K562 (cell line): ENCODE results near the gene ZDHHC14. TPM values are rescaled to one million over a fixed set of nuclear protein-coding genes. Genes with fewer than 3 reads are reported as not detected.

ENCODE experiments used
- DMBX1 ChIP-seq: fragments of 250-450 bp; sonication (Bioruptor Pico); IDR thresholded peaks from 2 replicates; pipeline ENCODE4 v1.8.0; 2022; ENCODE audit warnings: inconsistent platforms, mild to moderate bottlenecking, moderate library complexity, borderline replicate concordance
- ETS2 ChIP-seq: IDR thresholded peaks from 2 replicates; pipeline ENCODE4 v1.6.1; 2016; ENCODE audit warnings: borderline replicate concordance, missing genetic modification characterization, mild to moderate bottlenecking, moderate library complexity, missing compliant biosample characterization; ENCODE audit not compliant: poor library complexity, severe bottlenecking
- HDGF ChIP-seq: fragments of 450-650 bp; IDR thresholded peaks from 2 replicates; pipeline ENCODE4 v1.6.1; 2016
- HSF4 ChIP-seq: fragments of 250-450 bp; sonication (Bioruptor Pico); IDR thresholded peaks from 2 replicates; pipeline ENCODE4 v2.1.2; 2022; ENCODE audit warnings: mild to moderate bottlenecking, moderate library complexity, borderline replicate concordance
- MEIS2 ChIP-seq: fragments of 450-650 bp; IDR thresholded peaks from 2 replicates; pipeline ENCODE4 v1.6.1; 2014; ENCODE audit warnings: mild to moderate bottlenecking; ENCODE audit not compliant: partially characterized antibody
- NR0B1 ChIP-seq: fragments of 450-650 bp; IDR thresholded peaks from one replicate; pipeline ENCODE4 v1.6.1; 2018; ENCODE audit warnings: mild to moderate bottlenecking, moderate library complexity; ENCODE audit not compliant: partially characterized antibody
- SMARCE1 ChIP-seq: fragments of 450-650 bp; IDR thresholded peaks from 2 replicates; pipeline ENCODE4 v1.7.1; 2016; ENCODE audit warnings: mild to moderate bottlenecking
- TEAD2 ChIP-seq: fragments of 450-650 bp; IDR thresholded peaks from 2 replicates; pipeline ENCODE4 v1.6.1; 2016; ENCODE audit warnings: missing genetic modification characterization, control low read depth, missing compliant biosample characterization
- ZBTB2 ChIP-seq: fragments of 450-650 bp; IDR thresholded peaks from 2 replicates; pipeline ENCODE4 v1.6.1; 2016; ENCODE audit warnings: antibody characterized with exemption
- ZNF655 ChIP-seq: fragments of 250-450 bp; sonication (Bioruptor Pico); IDR thresholded peaks from 2 replicates; pipeline ENCODE4 v1.5.0; 2021
- polyA plus RNA-seq, 8 experiments: library from polyadenylated mRNA; depleted of rRNA in 4 of 8; stranded (reverse) in 5 of 8; unstranded in 3 of 8; fragments of >200 nt; fragmentation: Nextera tagmentation in 2 of 8; fragmentation: Illumina TruSeq in 1 of 8; extraction: Ambion mirVana in 2 of 8; extraction: Trizol in 1 of 8; gene quantifications; 2 replicates each; pipeline versions ENCODE4 v1.2.1 to v1.2.3, GENCODE V29; 2011 to 2014; ENCODE audit warnings: inconsistent platforms in 1 of 8, missing spikeins in 1 of 8
- total RNA-seq, 7 experiments: library from RNA; depleted of rRNA in 6 of 7; stranded (reverse); fragments of >200 nt in 6 of 7; fragmentation: Illumina TruSeq in 2 of 7; extraction: Trizol in 2 of 7; gene quantifications; 2 replicates each; pipeline versions ENCODE4 v1.2.1 to v1.2.3, GENCODE V29; 2011 to 2021; ENCODE audit warnings: low replicate concordance in 1 of 7
- TF ChIP-seq, protein P1 (sequence below): fragments of 450-650 bp; IDR thresholded peaks from 2 replicates; pipeline ENCODE4 v1.6.1; 2016; ENCODE audit warnings: mild to moderate bottlenecking, moderate library complexity

ZDHHC14 gene
- total and polyA plus RNA-seq, 9 of the 15 experiments (the other 6 are each of a cell fraction or from before 2014, with no cell fraction given): 0.92 to 23.1 (median 13.8) TPM

DNA sequence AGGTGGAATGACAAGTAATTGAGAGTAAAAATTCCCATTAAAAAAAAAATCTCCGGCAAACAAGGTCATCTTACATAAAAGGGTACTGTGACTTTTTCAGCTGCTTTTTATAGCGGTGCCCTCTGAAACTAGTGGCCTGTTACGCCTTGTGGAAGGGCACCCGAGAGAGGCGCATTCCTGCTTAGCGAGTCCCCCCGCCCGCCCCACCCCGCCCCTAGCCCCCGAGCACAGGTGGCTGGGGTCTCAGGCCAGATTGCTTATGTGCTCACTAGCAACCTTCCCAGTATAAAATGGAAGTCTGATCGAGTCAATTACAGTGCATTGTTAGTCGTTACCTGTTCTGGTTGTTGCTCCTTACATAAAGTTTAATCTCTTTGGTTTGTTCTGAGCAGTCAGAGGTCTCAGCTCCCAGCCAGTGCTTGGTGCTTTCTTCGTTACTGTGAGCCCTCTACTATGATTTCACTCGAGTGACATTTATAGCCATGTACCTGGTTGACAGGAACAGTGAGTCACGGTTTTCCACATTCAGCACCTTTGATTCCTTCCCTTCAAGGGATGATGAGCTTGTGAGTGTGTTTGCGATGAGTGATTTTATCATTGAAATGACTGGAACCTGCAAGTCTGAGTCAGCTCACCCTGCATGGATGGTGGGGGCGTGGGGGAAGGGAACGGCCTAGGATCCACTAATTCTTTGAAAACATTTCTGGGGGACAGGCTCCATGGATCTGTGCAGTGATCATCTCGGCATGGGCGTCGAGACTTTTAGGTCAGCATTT, 47.6 kb downstream of the ZDHHC14 start (continued):
- TF ChIP-seq, protein P1, sequence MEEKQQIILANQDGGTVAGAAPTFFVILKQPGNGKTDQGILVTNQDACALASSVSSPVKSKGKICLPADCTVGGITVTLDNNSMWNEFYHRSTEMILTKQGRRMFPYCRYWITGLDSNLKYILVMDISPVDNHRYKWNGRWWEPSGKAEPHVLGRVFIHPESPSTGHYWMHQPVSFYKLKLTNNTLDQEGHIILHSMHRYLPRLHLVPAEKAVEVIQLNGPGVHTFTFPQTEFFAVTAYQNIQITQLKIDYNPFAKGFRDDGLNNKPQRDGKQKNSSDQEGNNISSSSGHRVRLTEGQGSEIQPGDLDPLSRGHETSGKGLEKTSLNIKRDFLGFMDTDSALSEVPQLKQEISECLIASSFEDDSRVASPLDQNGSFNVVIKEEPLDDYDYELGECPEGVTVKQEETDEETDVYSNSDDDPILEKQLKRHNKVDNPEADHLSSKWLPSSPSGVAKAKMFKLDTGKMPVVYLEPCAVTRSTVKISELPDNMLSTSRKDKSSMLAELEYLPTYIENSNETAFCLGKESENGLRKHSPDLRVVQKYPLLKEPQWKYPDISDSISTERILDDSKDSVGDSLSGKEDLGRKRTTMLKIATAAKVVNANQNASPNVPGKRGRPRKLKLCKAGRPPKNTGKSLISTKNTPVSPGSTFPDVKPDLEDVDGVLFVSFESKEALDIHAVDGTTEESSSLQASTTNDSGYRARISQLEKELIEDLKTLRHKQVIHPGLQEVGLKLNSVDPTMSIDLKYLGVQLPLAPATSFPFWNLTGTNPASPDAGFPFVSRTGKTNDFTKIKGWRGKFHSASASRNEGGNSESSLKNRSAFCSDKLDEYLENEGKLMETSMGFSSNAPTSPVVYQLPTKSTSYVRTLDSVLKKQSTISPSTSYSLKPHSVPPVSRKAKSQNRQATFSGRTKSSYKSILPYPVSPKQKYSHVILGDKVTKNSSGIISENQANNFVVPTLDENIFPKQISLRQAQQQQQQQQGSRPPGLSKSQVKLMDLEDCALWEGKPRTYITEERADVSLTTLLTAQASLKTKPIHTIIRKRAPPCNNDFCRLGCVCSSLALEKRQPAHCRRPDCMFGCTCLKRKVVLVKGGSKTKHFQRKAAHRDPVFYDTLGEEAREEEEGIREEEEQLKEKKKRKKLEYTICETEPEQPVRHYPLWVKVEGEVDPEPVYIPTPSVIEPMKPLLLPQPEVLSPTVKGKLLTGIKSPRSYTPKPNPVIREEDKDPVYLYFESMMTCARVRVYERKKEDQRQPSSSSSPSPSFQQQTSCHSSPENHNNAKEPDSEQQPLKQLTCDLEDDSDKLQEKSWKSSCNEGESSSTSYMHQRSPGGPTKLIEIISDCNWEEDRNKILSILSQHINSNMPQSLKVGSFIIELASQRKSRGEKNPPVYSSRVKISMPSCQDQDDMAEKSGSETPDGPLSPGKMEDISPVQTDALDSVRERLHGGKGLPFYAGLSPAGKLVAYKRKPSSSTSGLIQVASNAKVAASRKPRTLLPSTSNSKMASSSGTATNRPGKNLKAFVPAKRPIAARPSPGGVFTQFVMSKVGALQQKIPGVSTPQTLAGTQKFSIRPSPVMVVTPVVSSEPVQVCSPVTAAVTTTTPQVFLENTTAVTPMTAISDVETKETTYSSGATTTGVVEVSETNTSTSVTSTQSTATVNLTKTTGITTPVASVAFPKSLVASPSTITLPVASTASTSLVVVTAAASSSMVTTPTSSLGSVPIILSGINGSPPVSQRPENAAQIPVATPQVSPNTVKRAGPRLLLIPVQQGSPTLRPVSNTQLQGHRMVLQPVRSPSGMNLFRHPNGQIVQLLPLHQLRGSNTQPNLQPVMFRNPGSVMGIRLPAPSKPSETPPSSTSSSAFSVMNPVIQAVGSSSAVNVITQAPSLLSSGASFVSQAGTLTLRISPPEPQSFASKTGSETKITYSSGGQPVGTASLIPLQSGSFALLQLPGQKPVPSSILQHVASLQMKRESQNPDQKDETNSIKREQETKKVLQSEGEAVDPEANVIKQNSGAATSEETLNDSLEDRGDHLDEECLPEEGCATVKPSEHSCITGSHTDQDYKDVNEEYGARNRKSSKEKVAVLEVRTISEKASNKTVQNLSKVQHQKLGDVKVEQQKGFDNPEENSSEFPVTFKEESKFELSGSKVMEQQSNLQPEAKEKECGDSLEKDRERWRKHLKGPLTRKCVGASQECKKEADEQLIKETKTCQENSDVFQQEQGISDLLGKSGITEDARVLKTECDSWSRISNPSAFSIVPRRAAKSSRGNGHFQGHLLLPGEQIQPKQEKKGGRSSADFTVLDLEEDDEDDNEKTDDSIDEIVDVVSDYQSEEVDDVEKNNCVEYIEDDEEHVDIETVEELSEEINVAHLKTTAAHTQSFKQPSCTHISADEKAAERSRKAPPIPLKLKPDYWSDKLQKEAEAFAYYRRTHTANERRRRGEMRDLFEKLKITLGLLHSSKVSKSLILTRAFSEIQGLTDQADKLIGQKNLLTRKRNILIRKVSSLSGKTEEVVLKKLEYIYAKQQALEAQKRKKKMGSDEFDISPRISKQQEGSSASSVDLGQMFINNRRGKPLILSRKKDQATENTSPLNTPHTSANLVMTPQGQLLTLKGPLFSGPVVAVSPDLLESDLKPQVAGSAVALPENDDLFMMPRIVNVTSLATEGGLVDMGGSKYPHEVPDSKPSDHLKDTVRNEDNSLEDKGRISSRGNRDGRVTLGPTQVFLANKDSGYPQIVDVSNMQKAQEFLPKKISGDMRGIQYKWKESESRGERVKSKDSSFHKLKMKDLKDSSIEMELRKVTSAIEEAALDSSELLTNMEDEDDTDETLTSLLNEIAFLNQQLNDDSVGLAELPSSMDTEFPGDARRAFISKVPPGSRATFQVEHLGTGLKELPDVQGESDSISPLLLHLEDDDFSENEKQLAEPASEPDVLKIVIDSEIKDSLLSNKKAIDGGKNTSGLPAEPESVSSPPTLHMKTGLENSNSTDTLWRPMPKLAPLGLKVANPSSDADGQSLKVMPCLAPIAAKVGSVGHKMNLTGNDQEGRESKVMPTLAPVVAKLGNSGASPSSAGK: no peak
- no peak for TF ChIP-seq TEAD2 (tag)
- TF ChIP-seq DMBX1 (CRISPR knock-in tag): no peak
- TF ChIP-seq ZNF655 (CRISPR knock-in tag): no peak
- TF ChIP-seq SMARCE1: peak; percentile 87
- TF ChIP-seq HDGF: no peak
- no peak for TF ChIP-seq ETS2 (tag)
- no peak for TF ChIP-seq NR0B1
- no peak for TF ChIP-seq HSF4 (CRISPR knock-in tag)
- 0 out of 2 replicates have a peak, but pooled peaks have one; percentile 24 for TF ChIP-seq ZBTB2
- peak; percentile 85 for TF ChIP-seq MEIS2
